NCI-H2029 treated with DMSO at 0.1 percent for 48 hours (cell line): ENCODE measurements around the gene GP5.

Experiments used
- DNase-seq: peaks from one replicate; lab custom pipeline; 2025; lab: John Stamatoyannopoulos, UW

Gene GP5

GRCh38 chr3:194397757-194398312 lies 1.2 kb downstream of the GP5 start:
- no peak for DNase-seq

- DNase-seq, result no peak
Observed at GRCh38 chr3:194396859-194397756, 2.0 kb downstream of the GP5 start.

DNA sequence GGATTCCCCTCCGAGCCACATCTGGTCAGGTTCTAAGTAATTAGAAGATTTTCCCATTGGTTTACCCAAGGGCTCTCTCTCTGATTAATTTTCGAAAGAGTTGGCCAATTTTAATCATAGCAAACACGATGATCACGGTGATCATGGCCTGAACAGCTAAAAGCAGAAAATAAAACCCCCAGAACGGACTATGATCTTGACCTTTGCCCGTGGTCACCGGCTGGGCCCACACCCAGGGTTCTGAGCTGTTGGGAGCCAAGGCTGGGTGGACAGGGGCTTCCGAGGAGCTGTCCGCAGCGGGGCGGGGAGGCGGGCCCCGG lies 2.6 kb downstream of the GP5 start:
- DNase-seq, result no peak

DNA sequence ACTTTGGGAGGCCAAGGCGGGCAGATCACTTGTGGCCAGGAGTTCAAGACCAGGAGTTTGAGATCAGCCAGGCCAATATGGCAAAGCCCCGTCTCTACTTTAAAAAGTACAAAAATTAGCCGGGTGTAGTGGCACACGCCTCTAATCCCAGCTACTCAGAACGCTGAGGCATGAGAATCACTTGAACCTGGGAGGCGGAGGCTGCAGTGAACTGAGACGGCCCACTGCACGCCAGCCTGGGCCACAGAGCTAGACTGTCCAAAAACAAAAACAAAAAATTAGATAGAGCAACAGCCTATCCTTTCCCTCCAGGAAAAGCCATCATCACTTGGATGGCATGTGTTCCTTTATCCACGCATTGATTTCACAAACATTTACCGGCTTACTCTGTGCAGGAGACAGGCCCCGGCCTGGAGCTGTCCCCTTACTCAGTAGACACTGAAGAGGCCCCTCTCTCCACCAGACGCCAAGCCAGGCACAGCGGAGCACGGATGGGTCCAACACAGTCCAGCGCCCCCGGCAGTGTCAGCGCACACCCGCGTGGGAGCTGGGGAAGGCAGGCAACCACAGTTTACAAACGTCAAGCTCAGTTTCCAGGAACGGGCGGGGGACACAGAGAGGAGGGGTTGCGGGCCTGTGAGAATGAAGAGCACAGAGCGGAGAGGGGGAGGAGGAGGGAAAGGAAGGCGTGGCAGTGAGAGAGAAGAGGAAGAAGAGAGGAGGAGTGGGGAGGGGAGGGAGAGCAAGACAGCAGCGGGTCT lies 3.1 kb downstream of the GP5 start:
- DNase-seq, result no peak

- DNase-seq, result peak; percentile 23
Observed at GRCh38 chr3:194395212-194395611, 3.9 kb downstream of the GP5 start.

- no peak for DNase-seq
Observed at GRCh38 chr3:194392576-194392975, 6.5 kb downstream of the GP5 start.

DNA sequence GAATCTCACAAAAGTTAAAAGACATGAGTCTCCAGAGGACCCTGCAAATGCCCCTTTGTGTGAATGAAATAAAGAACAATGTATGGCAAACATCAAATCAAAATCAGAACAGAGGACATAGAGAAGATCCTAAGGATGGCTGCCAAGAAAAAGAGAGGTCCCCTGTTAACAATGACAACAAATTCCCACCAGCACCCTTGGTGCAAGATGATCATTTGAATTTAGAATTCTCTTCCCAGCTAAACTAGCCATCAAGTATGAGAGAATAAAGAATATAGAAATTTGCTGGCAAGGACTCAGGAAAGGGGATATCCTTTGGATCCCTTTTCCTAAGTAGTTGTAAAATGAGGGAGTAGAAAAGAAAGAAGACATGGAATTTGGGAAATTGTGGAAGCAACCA lies 8.2 kb downstream of the GP5 start:
- no peak for DNase-seq

DNA sequence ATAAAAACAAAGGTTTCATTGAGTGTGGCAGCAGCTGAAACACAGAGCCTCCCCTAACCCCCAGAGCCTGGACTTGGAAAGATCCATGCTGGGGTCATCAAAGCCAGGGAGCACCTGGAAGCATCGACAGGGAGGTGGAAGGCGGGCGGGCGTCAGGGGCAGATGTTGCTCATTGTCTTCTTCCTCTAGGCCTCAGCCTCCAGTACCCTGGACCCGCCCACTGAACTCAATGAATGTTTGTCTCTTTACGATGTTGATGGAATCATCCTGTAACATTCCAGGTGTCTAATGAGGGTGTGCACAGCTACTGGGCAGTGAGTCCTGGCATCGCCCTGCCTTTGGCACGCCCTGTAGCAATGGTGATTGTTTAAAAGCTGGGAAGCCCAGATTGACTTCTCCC lies 9.8 kb downstream of the GP5 start:
- DNase-seq, result no peak

GRCh38 chr3:194387926-194388418 lies 11.1 kb downstream of the GP5 start:
- DNase-seq, result no peak

DNA sequence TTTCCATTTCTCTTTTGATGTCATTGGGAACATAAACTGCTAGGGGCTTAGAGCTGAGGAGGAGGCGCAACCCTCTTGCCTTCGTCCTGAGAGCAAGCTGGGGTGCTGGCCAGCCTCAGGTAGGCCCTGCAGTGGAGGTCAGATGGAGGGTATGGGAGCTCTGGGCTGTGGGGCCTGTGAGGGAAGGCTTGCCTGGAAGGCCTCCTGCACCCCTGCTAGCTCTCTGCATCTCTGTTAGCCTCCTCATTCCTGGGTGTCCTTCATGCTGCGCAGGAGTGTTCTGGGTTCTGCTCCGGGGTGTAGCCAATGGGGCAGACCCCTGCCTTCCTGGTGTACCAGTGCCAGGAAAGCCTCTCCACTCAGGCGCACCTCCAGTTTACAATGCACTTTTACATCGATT lies 11.8 kb downstream of the GP5 start:
- no peak for DNase-seq

DNA sequence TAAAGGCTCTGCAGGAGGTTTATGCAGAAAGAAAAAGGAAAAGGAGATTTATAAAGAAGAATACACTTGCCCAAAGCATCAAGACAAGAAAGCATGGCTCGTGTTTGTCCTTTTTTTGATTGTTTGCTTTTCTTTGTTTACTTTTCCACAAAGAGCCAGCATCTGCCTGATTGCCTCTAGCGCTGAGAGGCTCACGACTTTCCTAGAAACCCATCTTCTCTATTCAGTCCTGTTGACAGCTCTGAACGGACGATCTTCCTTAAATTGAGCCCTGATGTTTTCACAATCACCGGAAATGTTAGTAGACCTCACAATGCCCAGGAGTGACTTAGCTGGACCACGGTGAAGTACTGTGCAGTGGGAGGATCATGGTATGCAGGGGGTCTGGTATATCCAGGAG lies 12.4 kb downstream of the GP5 start:
- DNase-seq, result peak; percentile 16

DNA sequence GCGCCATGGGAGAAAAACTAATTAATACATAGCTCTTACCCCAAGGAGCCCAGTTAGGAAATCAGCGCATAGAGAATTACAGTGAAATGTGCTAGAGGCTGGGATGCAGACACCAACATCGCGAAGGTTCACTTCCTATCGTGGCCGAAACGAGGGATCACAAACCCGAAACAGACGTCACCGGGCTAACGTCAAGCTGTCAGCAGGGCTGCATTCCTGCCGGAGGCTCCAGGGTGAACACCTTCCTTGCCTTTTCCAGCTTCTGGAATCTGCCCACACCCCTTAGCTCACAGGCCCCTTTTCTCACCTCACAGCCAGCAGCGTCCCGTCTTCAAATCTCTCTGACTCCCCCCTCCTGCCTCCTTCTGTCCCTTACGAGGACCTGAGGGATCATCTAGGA lies 13.0 kb downstream of the GP5 start:
- no peak for DNase-seq

- no peak for DNase-seq
Observed at GRCh38 chr3:194384569-194385001, 14.5 kb downstream of the GP5 start.

- DNase-seq, result no peak
Observed at GRCh38 chr3:194384156-194384555, 14.9 kb downstream of the GP5 start.

DNA sequence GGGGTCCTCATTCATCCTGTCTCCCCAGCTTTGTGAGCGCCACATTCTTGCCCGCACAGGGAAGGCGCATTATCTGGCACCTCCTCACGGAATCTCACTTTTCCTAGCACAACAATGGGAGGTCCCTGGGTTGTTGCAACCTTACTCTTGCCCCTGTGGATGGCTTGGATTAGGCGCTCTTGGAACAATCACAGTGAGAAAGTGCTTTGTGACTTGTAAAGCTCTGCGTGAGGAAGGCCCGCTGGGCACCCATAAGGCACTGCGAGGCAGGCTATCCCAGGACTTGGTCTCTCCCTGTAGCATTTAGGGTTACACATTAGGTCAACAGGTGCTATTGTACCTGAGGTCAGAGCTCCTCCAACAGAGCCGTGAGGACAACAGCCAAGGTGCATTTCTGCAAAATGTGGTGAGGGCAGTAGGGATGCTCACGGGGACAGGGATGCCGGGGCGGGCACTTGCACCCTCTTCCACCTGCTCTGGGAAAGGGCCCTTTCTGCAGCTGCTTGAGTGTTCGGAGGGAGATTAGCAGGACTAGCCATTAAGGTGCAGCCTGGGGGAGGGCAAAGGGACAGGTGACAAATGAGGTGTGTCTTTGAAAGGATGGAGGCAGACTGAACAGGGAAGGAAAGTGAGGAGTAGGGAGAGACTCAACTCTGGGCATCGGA lies 15.7 kb downstream of the GP5 start:
- no peak for DNase-seq

GRCh38 chr3:194382892-194383223 lies 16.2 kb downstream of the GP5 start:
- DNase-seq, result no peak

DNA sequence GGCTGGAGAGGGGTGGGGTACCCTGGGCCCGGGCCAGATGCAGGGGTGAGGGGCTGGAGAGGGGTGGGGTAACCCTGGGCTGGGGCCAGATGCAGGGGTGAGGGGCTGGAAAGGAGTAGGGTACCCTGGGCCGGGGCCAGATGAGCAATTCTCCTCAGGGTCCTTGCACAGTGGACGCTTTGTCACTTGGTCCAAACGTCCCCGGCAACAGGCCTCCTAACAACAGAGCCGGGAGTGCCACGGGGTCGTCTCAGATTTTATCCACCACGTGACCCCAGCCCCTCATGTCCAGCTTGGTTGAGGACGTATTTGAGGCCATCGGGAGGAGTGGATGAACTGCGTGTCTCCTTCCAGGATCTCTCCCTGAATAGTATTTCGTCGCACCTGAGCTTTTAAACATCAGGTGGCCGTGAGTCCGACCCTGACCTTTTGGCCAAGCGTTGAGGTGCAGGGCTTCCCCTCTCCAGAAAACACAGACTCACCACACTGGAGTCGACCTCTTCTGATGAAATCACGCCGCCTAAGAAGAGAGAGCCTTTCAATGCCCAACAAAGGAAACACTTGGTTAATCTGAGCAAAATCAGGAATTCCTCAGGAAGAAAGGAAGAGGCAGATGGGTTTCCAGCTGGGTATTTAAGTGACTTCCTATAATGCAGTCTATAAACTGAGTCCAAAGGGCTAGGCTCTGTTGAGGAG lies 16.7 kb downstream of the GP5 start:
- DNase-seq, result no peak

- peak; percentile 13 for DNase-seq
Observed at GRCh38 chr3:194381460-194381875, 17.6 kb downstream of the GP5 start.

DNA sequence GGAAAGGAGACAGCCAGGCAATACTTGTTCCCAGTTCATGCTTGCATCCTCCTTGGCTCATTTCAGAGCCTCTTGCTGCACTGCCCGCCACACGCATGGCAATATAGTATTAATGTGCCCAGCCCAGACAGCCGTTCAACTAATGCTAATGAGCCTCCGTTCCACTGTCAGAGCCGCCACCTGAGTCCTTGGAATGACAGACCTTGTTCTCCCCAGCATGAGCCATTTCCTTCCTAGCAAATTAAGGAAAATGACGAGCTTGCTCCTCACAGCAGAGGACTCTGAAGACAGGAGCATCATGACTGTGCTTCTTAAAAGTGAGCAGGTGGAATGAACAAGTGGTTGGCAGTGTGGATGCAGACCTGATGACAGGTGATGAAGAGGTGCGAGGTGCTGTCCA lies 18.7 kb downstream of the GP5 start:
- no peak for DNase-seq

DNA sequence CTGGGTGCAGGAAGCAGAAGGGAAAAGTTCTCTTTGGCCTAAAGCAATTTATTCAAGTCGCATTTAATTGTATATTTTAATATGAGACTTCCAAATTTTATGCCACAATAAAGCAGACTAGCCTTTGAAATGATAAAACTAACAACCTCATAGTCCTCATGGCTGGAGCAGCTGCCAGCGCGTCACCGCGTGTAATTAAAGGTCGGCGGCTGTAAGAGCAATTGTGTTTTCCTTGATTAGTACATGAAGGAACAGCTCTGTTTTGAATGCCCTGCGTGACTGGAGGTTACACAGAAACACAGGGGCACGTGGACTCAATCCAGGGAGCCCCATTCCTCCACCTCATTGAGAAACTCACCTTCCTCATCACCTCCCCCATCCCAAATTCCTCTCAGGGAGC lies 19.4 kb downstream of the GP5 start:
- DNase-seq, result no peak

DNA sequence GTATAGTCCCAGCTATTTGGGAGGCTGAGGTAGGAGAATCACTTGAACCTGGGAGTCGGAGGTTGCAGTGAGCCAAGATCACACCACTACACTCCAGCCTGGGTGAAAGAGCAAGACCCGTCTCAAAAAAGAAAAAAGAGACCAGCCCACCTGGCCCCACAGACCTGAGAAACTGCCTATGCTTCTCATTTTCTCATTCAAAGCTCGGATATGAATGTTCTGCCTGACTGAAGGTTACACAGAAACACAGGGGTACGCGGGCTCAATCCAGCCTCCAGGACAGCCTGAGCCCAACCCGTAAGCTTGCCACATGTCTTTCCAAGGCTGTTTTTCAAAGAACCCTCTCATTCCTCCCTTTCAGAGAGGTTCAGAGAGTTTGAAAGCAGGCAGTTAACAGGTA lies 19.8 kb downstream of the GP5 start:
- no peak for DNase-seq

DNA sequence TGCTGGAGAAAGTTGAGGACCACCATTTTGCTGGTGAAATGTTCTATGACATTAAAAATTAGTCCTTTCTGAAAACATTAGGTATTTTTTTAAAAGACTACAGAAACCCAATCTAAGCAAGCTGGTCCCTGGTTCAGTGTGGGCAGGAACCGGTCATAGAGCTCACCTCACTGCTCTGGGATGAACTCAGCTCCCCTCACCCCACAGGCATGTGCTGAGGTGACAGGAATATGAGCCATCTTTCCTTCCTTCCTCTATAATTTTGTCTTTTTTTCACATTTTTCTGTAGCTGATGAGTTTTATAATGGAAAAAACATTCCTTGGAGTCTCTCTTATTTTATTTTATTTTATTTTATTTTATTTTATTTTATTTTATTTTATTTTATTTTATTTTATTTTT lies 21.4 kb downstream of the GP5 start:
- no peak for DNase-seq
